Loucy (cell line): ENCODE measurements around the gene TMEM258.

Source experiments
- EZH2phosphoT487 ChIP-seq: fragments of 200-600 bp; IDR thresholded peaks from 2 replicates; pipeline ENCODE4 v1.6.1; 2018; ENCODE audit warnings: antibody characterized with exemption, mild to moderate bottlenecking, moderate library complexity, borderline replicate concordance
- TF ChIP-seq, protein P1 (sequence below): fragments of 200-600 bp; sonication (generic); conservative IDR thresholded peaks from 2 replicates; pipeline ENCODE4 v1.5.1; 2014; ENCODE audit warnings: mild to moderate bottlenecking, antibody characterized with exemption, low read length

GRCh38 chr11:61745781-61746441 is 46.5 kb downstream of the TMEM258 start:
- TF ChIP-seq, protein P1, sequence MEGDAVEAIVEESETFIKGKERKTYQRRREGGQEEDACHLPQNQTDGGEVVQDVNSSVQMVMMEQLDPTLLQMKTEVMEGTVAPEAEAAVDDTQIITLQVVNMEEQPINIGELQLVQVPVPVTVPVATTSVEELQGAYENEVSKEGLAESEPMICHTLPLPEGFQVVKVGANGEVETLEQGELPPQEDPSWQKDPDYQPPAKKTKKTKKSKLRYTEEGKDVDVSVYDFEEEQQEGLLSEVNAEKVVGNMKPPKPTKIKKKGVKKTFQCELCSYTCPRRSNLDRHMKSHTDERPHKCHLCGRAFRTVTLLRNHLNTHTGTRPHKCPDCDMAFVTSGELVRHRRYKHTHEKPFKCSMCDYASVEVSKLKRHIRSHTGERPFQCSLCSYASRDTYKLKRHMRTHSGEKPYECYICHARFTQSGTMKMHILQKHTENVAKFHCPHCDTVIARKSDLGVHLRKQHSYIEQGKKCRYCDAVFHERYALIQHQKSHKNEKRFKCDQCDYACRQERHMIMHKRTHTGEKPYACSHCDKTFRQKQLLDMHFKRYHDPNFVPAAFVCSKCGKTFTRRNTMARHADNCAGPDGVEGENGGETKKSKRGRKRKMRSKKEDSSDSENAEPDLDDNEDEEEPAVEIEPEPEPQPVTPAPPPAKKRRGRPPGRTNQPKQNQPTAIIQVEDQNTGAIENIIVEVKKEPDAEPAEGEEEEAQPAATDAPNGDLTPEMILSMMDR: no peak
- TF ChIP-seq EZH2phosphoT487: no peak
